PC-9 (cell line): Measurements from ENCODE around the gene GPBAR1.

Experiments used
- EZH2 ChIP-seq: fragments of 200-600 bp; sonication (generic); IDR thresholded peaks from 2 replicates; pipeline ENCODE4 v1.8.0; 2017; ENCODE audit warnings: antibody characterized with exemption, low read depth
- TF ChIP-seq, protein P1 (sequence below): fragments of 200-600 bp; sonication (generic); conservative IDR thresholded peaks from 2 replicates; pipeline ENCODE4 v1.6.1; 2017; ENCODE audit warnings: mixed run types, antibody characterized with exemption, mild to moderate bottlenecking, moderate library complexity

DNA sequence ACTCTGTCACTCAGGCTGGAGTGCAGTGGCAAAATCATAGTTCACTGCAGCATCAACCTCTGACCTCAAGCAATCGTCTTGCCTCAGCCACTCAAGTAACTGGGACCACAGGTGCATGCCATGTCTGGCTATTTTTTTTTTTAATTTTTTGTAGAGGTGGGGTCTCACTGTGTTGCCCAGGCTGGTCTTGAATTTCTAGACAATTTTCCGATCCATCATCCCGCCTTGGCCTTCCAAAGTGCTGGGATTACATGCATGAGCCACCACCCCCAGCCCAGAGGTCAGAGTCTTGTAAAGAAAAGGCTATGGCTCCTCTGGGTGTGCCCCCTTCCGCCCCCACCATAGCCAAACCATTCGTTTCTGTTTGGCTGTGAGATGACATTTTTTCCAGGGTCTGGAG lies 44.6 kb downstream of the GPBAR1 start:
- TF ChIP-seq, protein P1, sequence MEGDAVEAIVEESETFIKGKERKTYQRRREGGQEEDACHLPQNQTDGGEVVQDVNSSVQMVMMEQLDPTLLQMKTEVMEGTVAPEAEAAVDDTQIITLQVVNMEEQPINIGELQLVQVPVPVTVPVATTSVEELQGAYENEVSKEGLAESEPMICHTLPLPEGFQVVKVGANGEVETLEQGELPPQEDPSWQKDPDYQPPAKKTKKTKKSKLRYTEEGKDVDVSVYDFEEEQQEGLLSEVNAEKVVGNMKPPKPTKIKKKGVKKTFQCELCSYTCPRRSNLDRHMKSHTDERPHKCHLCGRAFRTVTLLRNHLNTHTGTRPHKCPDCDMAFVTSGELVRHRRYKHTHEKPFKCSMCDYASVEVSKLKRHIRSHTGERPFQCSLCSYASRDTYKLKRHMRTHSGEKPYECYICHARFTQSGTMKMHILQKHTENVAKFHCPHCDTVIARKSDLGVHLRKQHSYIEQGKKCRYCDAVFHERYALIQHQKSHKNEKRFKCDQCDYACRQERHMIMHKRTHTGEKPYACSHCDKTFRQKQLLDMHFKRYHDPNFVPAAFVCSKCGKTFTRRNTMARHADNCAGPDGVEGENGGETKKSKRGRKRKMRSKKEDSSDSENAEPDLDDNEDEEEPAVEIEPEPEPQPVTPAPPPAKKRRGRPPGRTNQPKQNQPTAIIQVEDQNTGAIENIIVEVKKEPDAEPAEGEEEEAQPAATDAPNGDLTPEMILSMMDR = no peak
- no peak for TF ChIP-seq EZH2
